Fibroblast of lung (primary cell): ENCODE results near the gene DPM3.

Experiments
- CTCF ChIP-seq, 2 donors: IDR thresholded peaks in 1 of 2; conservative IDR thresholded peaks in 1 of 2; 1 replicate in 1 of 2; 2 replicates in 1 of 2; pipeline ENCODE4 v1.5.1; 2011 to 2012; ENCODE audit warnings: low read length in 2 of 2, control low read depth in 1 of 2, inconsistent platforms in 1 of 2, low read depth in 1 of 2, mild to moderate bottlenecking in 1 of 2
- EZH2 ChIP-seq: IDR thresholded peaks from 2 replicates; pipeline ENCODE4 v1.5.1; 2012; ENCODE audit warnings: low read length, control low read depth, mild to moderate bottlenecking; ENCODE audit errors: missing control alignments

- TF ChIP-seq CTCF (conservative IDR thresholded peaks at IDR 0.05 in 1 of 2, IDR thresholded peaks at IDR 0.05 in 1 of 2; ENCODE audit: low read depth in 1 of 2, low read length in 2 of 2) (no peak), EZH2 (no peak)
Measured at GRCh38 chr1:155171836-155172731, 31.8 kb upstream of the DPM3 start.
